K562 (cell line): ENCODE data around the gene MTFMT. TPM values are rescaled to one million over a fixed set of nuclear protein-coding genes. Genes with fewer than 3 reads are reported as not detected.

Experiments
- ATAC-seq: fragments of 200-7000 bp; cut with Tn5 transposase; 3 replicates; pipeline ENCODE4 v1.9.1; 2020; ENCODE audit warnings: moderate library complexity
- BruUV-seq: library from RNA; stranded (reverse); fragments of 400-500 nt; replicated peaks from 2 replicates; lab custom pipeline; 2021; lab: Mats Ljungman, UMichigan
- CTCF ChIA-PET: fragments of 300-600 bp; formaldehyde crosslinking; extraction: SDS; loops from one replicate; lab custom pipeline; 2021; ENCODE audit warnings: low intra/inter-chr PET ratio; lab: Yijun Ruan, JAX
- POLR2A ChIA-PET: fragments of 300-600, 350-650 bp; sonication (Branson Sonifier 250); formaldehyde crosslinking; extraction: SDS; loops from one replicate; lab custom pipeline; 2021; ENCODE audit warnings: antibody characterized with exemption, inconsistent platforms; lab: Yijun Ruan, JAX
- DNase-seq, 4 experiments: peaks; one replicate each; pipeline versions ENCODE4 v3.0.0 to v3.0.0-alpha.2; 2011 to 2018; ENCODE audit warnings: low spot score in 3 of 4, mixed read lengths in 3 of 4; ENCODE audit errors: extremely low read depth in 1 of 4
- FAIRE-seq: peaks from 2 replicates; lab custom pipeline; 2011; peaks lifted over from hg19 to GRCh38; lab: Jason Lieb, UNC
- H2AFZ ChIP-seq: 2 replicates; pipeline ENCODE4 v1.6.0; 2011; ENCODE audit warnings: low read depth, low read length, control low read depth, inconsistent platforms
- H3K27ac ChIP-seq: fragments of 200-600 bp; 3 replicates; pipeline ENCODE4 v1.8.0; 2011; ENCODE audit warnings: low read depth, mild to moderate bottlenecking, control low read depth, inconsistent platforms, low read length, moderate library complexity, mixed read lengths; ENCODE audit errors: extremely low read depth
- H3K27me3 ChIP-seq, 2 experiments: fragments of 300-600 bp in 1 of 2; 2 replicates in 1 of 2; 3 replicates in 1 of 2; pipeline versions ENCODE4 v1.6.0 to v1.8.0; 2011; ENCODE audit warnings: inconsistent platforms in 2 of 2, low read length in 2 of 2, mild to moderate bottlenecking in 1 of 2, mixed read lengths in 1 of 2, moderate library complexity in 1 of 2; ENCODE audit not compliant: control insufficient read depth in 2 of 2, insufficient read depth in 2 of 2
- H3K36me3 ChIP-seq: fragments of 300-600 bp; 3 replicates; pipeline ENCODE4 v1.8.0; 2011; ENCODE audit warnings: mild to moderate bottlenecking, low read length, inconsistent platforms; ENCODE audit not compliant: control insufficient read depth, insufficient read depth
- H3K4me1 ChIP-seq, 2 experiments: fragments of 200-600 bp in 1 of 2; replicated peaks in 1 of 2; 2 replicates in 1 of 2; 3 replicates in 1 of 2; pipeline versions ENCODE4 v1.5.1 to v1.8.0; 2011; ENCODE audit warnings: inconsistent platforms in 2 of 2, low read length in 2 of 2, mild to moderate bottlenecking in 1 of 2, mixed read lengths in 1 of 2, moderate library complexity in 1 of 2; ENCODE audit not compliant: control insufficient read depth in 2 of 2, insufficient read depth in 2 of 2
- H3K4me2 ChIP-seq: 2 replicates; pipeline ENCODE4 v1.6.1; 2011; ENCODE audit warnings: low read length, control low read depth, inconsistent platforms, mixed read lengths; ENCODE audit not compliant: insufficient read depth
- H3K4me3 ChIP-seq: fragments of 200-600 bp; sonication (generic), shearing (Covaris generic); 2 replicates; pipeline ENCODE4 v1.5.1; 2016; ENCODE audit warnings: control low read depth, inconsistent platforms
- H3K79me2 ChIP-seq: fragments of 200-600 bp; 3 replicates; pipeline ENCODE4 v1.8.0; 2011; ENCODE audit warnings: low read length, inconsistent platforms; ENCODE audit not compliant: control insufficient read depth, insufficient read depth
- H3K9ac ChIP-seq, 2 experiments: 2 replicates each; pipeline versions ENCODE4 v1.6.0 to v1.6.1; 2011; ENCODE audit warnings: low read depth in 2 of 2, low read length in 2 of 2, control low read depth in 1 of 2, inconsistent platforms in 1 of 2, mild to moderate bottlenecking in 1 of 2, mixed read lengths in 1 of 2; ENCODE audit not compliant: insufficient read depth in 1 of 2
- H3K9me1 ChIP-seq: one replicate; pipeline ENCODE4 v1.6.0; 2011; ENCODE audit warnings: inconsistent platforms, mild to moderate bottlenecking, low read length, moderate library complexity; ENCODE audit not compliant: control insufficient read depth, insufficient read depth
- H3K9me3 ChIP-seq: replicated peaks from 2 replicates; pipeline ENCODE4 v1.5.1; 2011; ENCODE audit warnings: low read depth, low read length, inconsistent platforms; ENCODE audit not compliant: control insufficient read depth, insufficient read depth
- H4K20me1 ChIP-seq: replicated peaks from 2 replicates; pipeline ENCODE4 v1.6.1; 2011; ENCODE audit warnings: low read length, inconsistent platforms, mixed read lengths; ENCODE audit not compliant: control insufficient read depth, insufficient read depth
- ELF4 ChIP-seq: fragments of 450-650 bp; formaldehyde crosslinking; IDR thresholded peaks from 2 replicates; pipeline ENCODE4 v1.4.0; 2022; ENCODE audit warnings: missing genetic modification characterization
- FOXP1 ChIP-seq: sonication (generic); formaldehyde crosslinking; IDR thresholded peaks from 2 replicates; pipeline ENCODE4 v1.8.0; 2022; ENCODE audit warnings: mild to moderate bottlenecking, missing genetic modification reagents
- GTF2F1 ChIP-seq: IDR thresholded peaks from 2 replicates; pipeline ENCODE4 v1.6.1; 2011; ENCODE audit warnings: low read depth, low read length, improper control_type of control experiment
- MAFF ChIP-seq: IDR thresholded peaks from 2 replicates; pipeline ENCODE4 v1.6.1; 2012; ENCODE audit warnings: low read length, improper control_type of control experiment
- NUFIP1 ChIP-seq: fragments of 450-650 bp; IDR thresholded peaks from 2 replicates; pipeline ENCODE4 v1.6.1; 2018; ENCODE audit not compliant: partially characterized antibody
- WGBS: fragments of 100-300 bp; shearing (Covaris generic); methylation state at CpG from one replicate; pipeline ENCODE4 v1.1.6; 2016; ENCODE audit warnings: low coverage, mixed read lengths; ENCODE audit not compliant: insufficient coverage; ENCODE audit errors: missing lambda C conversion rate; 5-methylcytosine and 5-hydroxymethylcytosine counted together
- in situ Hi-C: fragments of 300-500 bp; cut with MboI; formaldehyde crosslinking; loops from 4 replicates; pipeline ENCODE4 v1.15.0; 2018; ENCODE audit warnings: inconsistent platforms, mixed read lengths
- intact Hi-C: fragments of 100-400 bp; cut with micrococcal nuclease; formaldehyde crosslinking; loops from 2 replicates; pipeline ENCODE4 v1.14.2; 2022
- polyA plus RNA-seq, 8 experiments: library from polyadenylated mRNA; depleted of rRNA in 4 of 8; stranded (reverse) in 5 of 8; unstranded in 3 of 8; fragments of >200 nt; fragmentation: Nextera tagmentation in 2 of 8; fragmentation: Illumina TruSeq in 1 of 8; extraction: Ambion mirVana in 2 of 8; extraction: Trizol in 1 of 8; gene quantifications; 2 replicates each; pipeline versions ENCODE4 v1.2.1 to v1.2.3, GENCODE V29; 2011 to 2014; ENCODE audit warnings: inconsistent platforms in 1 of 8, missing spikeins in 1 of 8
- total RNA-seq, 7 experiments: library from RNA; depleted of rRNA in 6 of 7; stranded (reverse); fragments of >200 nt in 6 of 7; fragmentation: Illumina TruSeq in 2 of 7; extraction: Trizol in 2 of 7; gene quantifications; 2 replicates each; pipeline versions ENCODE4 v1.2.1 to v1.2.3, GENCODE V29; 2011 to 2021; ENCODE audit warnings: low replicate concordance in 1 of 7
- TF ChIP-seq, protein P1 (sequence below): fragments of 450-650 bp; formaldehyde crosslinking; IDR thresholded peaks from 2 replicates; pipeline ENCODE4 v1.4.0; 2020; ENCODE audit warnings: mild to moderate bottlenecking, mixed read lengths
- TF ChIP-seq, protein P2 (sequence below): fragments of 450-650 bp; IDR thresholded peaks from 2 replicates; pipeline ENCODE4 v1.6.1; 2016; ENCODE audit warnings: mild to moderate bottlenecking
- TF ChIP-seq, protein P3 (sequence below), 2 experiments: fragments of 150-350 bp in 1 of 2; IDR thresholded peaks; 2 replicates each; pipeline ENCODE4 v1.6.1; 2012 to 2016; ENCODE audit warnings: low read depth in 2 of 2, low read length in 2 of 2, mild to moderate bottlenecking in 1 of 2, moderate library complexity in 1 of 2
- TF ChIP-seq, protein P4 (sequence below): sonication (generic); formaldehyde crosslinking; IDR thresholded peaks from 2 replicates; pipeline ENCODE4 v1.8.1; 2023; ENCODE audit warnings: mild to moderate bottlenecking, missing genetic modification reagents
- TF ChIP-seq, protein P5 (sequence below): sonication (generic); formaldehyde crosslinking; IDR thresholded peaks from 2 replicates; pipeline ENCODE4 v1.8.0; 2022; ENCODE audit warnings: mild to moderate bottlenecking, missing genetic modification reagents

Gene MTFMT
- total and polyA plus RNA-seq, 9 of the 15 experiments (the other 6 are each of a cell fraction or from before 2014, with no cell fraction given): 1.4 to 31.1 (median 16.2) TPM

DNA sequence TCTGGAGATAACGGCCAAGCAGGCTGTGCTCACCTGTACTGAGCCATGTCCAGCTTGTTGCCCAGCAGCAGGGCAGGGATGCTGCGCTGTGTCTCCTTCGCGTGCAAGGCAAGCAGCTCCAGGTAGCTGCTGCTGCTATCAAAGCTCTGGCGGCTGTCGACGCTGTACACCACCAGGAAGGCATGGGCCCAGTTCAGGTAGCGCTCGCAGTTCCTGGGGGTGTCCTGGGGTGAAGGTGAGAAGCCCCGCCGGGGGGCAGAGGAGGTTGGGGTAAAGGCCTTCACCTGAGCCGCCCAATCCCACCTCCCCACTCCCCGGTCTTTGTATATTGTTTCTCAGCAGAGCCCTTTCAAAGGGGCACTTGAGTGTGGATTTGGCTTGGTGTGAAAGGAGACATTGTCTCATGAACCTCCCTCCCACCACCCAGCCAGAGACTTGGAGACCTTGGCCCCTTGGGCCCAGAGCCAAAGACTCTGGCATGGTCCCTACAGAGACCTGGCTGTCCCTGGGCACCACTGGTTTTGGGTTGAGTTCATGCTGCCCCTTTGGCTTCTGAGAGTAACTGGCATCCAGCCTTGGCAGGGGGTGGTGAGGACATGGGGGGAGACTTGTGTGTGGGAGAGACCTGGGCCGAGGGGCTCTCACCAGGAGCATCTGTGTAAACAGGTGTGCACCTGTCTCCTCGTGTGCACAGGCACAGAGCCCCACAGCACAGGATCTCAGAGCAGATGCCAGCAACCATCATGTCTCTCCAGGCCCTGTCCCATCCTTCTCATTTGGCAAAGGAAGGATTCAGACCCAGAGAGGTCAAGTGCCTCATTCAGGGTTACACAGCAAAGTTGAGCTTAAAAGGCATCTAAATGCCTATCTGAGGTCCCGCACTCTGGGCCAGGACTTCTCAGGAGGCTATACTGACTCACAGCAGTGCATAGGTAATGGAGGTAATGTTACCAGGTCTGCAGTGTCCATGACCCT is 29.2 kb upstream of the MTFMT start:
- no peak overlapping the region for H2AFZ ChIP-seq
- no peak overlapping the region for H3K4me3 ChIP-seq
- no peak for DNase-seq
- no peak overlapping the region for H3K4me2 ChIP-seq
- no peaks in the 10 kb centered on the region for H3K9me3 ChIP-seq
- H3K9ac ChIP-seq: no peak overlapping the region
- ChIA-PET CTCF (no interaction called here), POLR2A (interaction anchor here (1.0 kb wide), 1 partner anchor 246 kb away, joined by 4 read pairs; the partner anchor contains the start of gene RNU5B-1)
- peaks cover 13 to 43% of the 10 kb centered on the region in 2 experiments; a peak in 4 of 5 replicates for H3K27me3 ChIP-seq
- no peak for ATAC-seq
- H3K9me1 ChIP-seq: no peaks in the 10 kb centered on the region
- BruUV-seq: no TSS peak
- peaks cover 0 to 6% of the 10 kb centered on the region in 2 experiments; a peak in 1 of 5 replicates for H3K4me1 ChIP-seq
- whole genome bisulfite sequencing: 5% methylated on average over 16 of the region's 16 CpGs
- no peak overlapping the region for H3K27ac ChIP-seq
- FAIRE-seq: no peak
- H3K79me2 ChIP-seq: no peaks in the 10 kb centered on the region
- in situ Hi-C loops (loop anchor here (10.0 kb wide), 2 partner anchors 236 to 326 kb away; partner anchors contain the start of gene RNU5A-1), intact Hi-C loops (no loop called here)
- H4K20me1 ChIP-seq: no peaks in the 10 kb centered on the region; the same call in none of the 2 replicates
- no peaks in the 10 kb centered on the region for H3K36me3 ChIP-seq
- TF ChIP-seq, protein P1, sequence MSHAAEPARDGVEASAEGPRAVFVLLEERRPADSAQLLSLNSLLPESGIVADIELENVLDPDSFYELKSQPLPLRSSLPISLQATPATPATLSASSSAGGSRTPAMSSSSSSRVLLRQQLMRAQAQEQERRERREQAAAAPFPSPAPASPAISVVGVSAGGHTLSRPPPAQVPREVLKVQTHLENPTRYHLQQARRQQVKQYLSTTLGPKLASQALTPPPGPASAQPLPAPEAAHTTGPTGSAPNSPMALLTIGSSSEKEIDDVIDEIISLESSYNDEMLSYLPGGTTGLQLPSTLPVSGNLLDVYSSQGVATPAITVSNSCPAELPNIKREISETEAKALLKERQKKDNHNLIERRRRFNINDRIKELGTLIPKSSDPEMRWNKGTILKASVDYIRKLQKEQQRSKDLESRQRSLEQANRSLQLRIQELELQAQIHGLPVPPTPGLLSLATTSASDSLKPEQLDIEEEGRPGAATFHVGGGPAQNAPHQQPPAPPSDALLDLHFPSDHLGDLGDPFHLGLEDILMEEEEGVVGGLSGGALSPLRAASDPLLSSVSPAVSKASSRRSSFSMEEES (CRISPR knock-in tag): no peak
- TF ChIP-seq, protein P2, sequence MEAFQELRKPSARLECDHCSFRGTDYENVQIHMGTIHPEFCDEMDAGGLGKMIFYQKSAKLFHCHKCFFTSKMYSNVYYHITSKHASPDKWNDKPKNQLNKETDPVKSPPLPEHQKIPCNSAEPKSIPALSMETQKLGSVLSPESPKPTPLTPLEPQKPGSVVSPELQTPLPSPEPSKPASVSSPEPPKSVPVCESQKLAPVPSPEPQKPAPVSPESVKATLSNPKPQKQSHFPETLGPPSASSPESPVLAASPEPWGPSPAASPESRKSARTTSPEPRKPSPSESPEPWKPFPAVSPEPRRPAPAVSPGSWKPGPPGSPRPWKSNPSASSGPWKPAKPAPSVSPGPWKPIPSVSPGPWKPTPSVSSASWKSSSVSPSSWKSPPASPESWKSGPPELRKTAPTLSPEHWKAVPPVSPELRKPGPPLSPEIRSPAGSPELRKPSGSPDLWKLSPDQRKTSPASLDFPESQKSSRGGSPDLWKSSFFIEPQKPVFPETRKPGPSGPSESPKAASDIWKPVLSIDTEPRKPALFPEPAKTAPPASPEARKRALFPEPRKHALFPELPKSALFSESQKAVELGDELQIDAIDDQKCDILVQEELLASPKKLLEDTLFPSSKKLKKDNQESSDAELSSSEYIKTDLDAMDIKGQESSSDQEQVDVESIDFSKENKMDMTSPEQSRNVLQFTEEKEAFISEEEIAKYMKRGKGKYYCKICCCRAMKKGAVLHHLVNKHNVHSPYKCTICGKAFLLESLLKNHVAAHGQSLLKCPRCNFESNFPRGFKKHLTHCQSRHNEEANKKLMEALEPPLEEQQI: no peak
- TF ChIP-seq, protein P3, sequence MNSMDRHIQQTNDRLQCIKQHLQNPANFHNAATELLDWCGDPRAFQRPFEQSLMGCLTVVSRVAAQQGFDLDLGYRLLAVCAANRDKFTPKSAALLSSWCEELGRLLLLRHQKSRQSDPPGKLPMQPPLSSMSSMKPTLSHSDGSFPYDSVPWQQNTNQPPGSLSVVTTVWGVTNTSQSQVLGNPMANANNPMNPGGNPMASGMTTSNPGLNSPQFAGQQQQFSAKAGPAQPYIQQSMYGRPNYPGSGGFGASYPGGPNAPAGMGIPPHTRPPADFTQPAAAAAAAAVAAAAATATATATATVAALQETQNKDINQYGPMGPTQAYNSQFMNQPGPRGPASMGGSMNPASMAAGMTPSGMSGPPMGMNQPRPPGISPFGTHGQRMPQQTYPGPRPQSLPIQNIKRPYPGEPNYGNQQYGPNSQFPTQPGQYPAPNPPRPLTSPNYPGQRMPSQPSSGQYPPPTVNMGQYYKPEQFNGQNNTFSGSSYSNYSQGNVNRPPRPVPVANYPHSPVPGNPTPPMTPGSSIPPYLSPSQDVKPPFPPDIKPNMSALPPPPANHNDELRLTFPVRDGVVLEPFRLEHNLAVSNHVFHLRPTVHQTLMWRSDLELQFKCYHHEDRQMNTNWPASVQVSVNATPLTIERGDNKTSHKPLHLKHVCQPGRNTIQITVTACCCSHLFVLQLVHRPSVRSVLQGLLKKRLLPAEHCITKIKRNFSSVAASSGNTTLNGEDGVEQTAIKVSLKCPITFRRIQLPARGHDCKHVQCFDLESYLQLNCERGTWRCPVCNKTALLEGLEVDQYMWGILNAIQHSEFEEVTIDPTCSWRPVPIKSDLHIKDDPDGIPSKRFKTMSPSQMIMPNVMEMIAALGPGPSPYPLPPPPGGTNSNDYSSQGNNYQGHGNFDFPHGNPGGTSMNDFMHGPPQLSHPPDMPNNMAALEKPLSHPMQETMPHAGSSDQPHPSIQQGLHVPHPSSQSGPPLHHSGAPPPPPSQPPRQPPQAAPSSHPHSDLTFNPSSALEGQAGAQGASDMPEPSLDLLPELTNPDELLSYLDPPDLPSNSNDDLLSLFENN (IDR thresholded peaks at IDR 0.05; ENCODE audit: low read depth in 2 of 2, low read length in 2 of 2): no peak
- TF ChIP-seq, protein P4, sequence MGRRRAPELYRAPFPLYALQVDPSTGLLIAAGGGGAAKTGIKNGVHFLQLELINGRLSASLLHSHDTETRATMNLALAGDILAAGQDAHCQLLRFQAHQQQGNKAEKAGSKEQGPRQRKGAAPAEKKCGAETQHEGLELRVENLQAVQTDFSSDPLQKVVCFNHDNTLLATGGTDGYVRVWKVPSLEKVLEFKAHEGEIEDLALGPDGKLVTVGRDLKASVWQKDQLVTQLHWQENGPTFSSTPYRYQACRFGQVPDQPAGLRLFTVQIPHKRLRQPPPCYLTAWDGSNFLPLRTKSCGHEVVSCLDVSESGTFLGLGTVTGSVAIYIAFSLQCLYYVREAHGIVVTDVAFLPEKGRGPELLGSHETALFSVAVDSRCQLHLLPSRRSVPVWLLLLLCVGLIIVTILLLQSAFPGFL (CRISPR knock-in tag): no peak
- TF ChIP-seq MAFF (no peak), FOXP1 (no peak), NUFIP1 (no peak), GTF2F1 (no peak), ELF4 (CRISPR knock-in tag) (no peak)
- TF ChIP-seq, protein P5, sequence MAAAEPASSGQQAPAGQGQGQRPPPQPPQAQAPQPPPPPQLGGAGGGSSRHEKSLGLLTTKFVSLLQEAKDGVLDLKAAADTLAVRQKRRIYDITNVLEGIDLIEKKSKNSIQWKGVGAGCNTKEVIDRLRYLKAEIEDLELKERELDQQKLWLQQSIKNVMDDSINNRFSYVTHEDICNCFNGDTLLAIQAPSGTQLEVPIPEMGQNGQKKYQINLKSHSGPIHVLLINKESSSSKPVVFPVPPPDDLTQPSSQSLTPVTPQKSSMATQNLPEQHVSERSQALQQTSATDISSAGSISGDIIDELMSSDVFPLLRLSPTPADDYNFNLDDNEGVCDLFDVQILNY (CRISPR knock-in tag): no peak
